MM.1S (cell line): ENCODE data around the gene MALL.

ENCODE experiments used
- EZH2 ChIP-seq: fragments of 300-600 bp; sonication (generic); optimal IDR thresholded peaks from 2 replicates; pipeline ENCODE3; 2017; ENCODE audit warnings: low read depth, mild to moderate bottlenecking, antibody characterized with exemption, low read length, mixed read lengths
- EZH2phosphoT487 ChIP-seq: fragments of 300-600 bp; sonication (generic); IDR thresholded peaks from 2 replicates; pipeline ENCODE4 v1.6.1; 2018; ENCODE audit warnings: antibody characterized with exemption, low read length
- TF ChIP-seq, protein P1 (sequence below): fragments of 300-600 bp; sonication (generic); IDR thresholded peaks from 2 replicates; pipeline ENCODE4 v1.5.1; 2016; ENCODE audit warnings: antibody characterized with exemption, low read length, mixed read lengths

DNA sequence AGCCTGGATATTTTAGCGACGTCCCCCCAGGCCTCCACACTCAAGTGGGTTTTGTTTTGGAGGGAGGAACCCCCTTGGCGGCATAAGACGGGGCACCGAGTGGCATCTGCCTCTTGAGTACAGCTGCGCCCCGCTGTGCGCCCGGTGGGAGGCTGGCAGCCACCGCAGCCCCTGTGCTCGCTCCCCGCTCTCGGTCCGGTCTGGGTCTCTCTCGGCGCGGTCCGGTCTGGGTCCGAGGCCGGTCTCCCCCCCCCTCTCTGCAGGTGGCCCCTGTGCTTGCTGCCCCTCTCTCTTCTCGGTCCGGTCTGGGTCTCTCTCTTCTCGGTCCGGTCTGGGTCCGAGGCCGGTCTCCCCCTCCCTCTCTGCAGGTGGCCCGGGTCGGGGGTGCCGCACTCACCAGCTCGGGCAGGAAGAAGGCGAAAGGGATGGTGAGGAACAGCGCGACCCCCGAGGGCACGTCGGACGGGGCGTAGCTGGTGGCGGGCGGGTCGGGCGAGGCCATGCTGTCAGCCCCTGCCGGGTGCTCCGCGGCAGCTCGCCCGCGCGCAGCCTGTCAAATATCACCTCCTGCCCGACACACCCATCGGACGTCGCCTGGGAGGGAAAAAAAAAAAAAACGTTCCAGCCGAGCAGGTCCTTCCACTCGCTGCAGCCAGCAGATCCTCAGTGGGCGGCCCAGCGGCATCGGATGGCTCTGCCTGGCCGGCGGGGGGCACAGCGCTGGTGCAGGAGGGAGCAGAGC lies at the start of gene MALL:
- TF ChIP-seq, protein P1, sequence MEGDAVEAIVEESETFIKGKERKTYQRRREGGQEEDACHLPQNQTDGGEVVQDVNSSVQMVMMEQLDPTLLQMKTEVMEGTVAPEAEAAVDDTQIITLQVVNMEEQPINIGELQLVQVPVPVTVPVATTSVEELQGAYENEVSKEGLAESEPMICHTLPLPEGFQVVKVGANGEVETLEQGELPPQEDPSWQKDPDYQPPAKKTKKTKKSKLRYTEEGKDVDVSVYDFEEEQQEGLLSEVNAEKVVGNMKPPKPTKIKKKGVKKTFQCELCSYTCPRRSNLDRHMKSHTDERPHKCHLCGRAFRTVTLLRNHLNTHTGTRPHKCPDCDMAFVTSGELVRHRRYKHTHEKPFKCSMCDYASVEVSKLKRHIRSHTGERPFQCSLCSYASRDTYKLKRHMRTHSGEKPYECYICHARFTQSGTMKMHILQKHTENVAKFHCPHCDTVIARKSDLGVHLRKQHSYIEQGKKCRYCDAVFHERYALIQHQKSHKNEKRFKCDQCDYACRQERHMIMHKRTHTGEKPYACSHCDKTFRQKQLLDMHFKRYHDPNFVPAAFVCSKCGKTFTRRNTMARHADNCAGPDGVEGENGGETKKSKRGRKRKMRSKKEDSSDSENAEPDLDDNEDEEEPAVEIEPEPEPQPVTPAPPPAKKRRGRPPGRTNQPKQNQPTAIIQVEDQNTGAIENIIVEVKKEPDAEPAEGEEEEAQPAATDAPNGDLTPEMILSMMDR: no peak
- no peak for TF ChIP-seq EZH2
- TF ChIP-seq EZH2phosphoT487: no peak
